GM13977 (cell line): ENCODE measurements around the gene COL7A1.
"Not testable (repeated sequence)": the region's sequence is repeated elsewhere in the genome, so short reads cannot be mapped to it uniquely, and the experiment has no call there.

Experiments
- DNase-seq: peaks from one replicate; pipeline ENCODE4 v3.0.0; 2012; ENCODE audit warnings: low spot score
- CTCF ChIP-seq: IDR thresholded peaks from 2 replicates; pipeline ENCODE4 v1.5.1; 2012; ENCODE audit warnings: mild to moderate bottlenecking, control low read depth; ENCODE audit not compliant: insufficient read depth; ENCODE audit errors: extremely low read depth, missing control alignments
- in situ Hi-C: fragments of 300-500 bp; cut with MboI; formaldehyde crosslinking; loops from one replicate; pipeline ENCODE4 v1.12.0; 2022; ENCODE audit warnings: low sequenced_read_pairs, low pct_unique_long_range_greater_than_20kb, mixed read lengths, inconsistent platforms; ENCODE audit not compliant: unreplicated experiment

Gene COL7A1

GRCh38 chr3:48555231-48555948 is 39.7 kb downstream of the COL7A1 start:
- no peak for TF ChIP-seq CTCF
- no peak for DNase-seq
- in situ Hi-C loops: no loop called here

GRCh38 chr3:48553886-48554845 is 41.0 kb downstream of the COL7A1 start:
- in situ Hi-C loops: no loop called here
- TF ChIP-seq CTCF: no peak
- no peak for DNase-seq

- no peak for TF ChIP-seq CTCF
- in situ Hi-C loops: no loop called here
- DNase-seq: no peak
These were observed 41.8 kb downstream of the COL7A1 start for GRCh38 chr3:48553361-48553760.

GRCh38 chr3:48552111-48552951 is 42.8 kb downstream of the COL7A1 start:
- no peak for DNase-seq
- in situ Hi-C loops: no loop called here
- TF ChIP-seq CTCF: no peak

GRCh38 chr3:48551651-48552050 is 43.5 kb downstream of the COL7A1 start:
- DNase-seq, in situ Hi-C loops: not testable (repeated sequence)

GRCh38 chr3:48548729-48549705 is 46.1 kb downstream of the COL7A1 start:
- TF ChIP-seq CTCF: peak; percentile 93
- in situ Hi-C loops: no loop called here
- DNase-seq: peak; percentile 79
